Spleen (tissue), 11 donors: Measurements from ENCODE around the gene PHTF1. TPM values are rescaled to one million over a fixed set of nuclear protein-coding genes. Genes with fewer than 3 reads are reported as not detected.
"Not testable (repeated sequence)": the region's sequence is repeated elsewhere in the genome, so short reads cannot be mapped to it uniquely, and the experiment has no call there.

Experiments used
- DNase-seq: peaks from one replicate; pipeline ENCODE4 v3.0.0-alpha.2; 2020
- H3K27ac ChIP-seq, 8 donors: fragments of 200-600 bp; sonication (generic) in 7 of 8; 1 replicate in 4 of 8; 2 replicates in 4 of 8; pipeline versions ENCODE4 v1.5.0 to v1.8.0; 2016 to 2021; ENCODE audit warnings: inconsistent platforms in 4 of 8, mild to moderate bottlenecking in 4 of 8, moderate library complexity in 1 of 8
- H3K27me3 ChIP-seq, 7 donors: fragments of 200-600 bp; sonication (generic) in 6 of 7; replicated peaks in 1 of 7; 1 replicate in 4 of 7; 2 replicates in 3 of 7; pipeline versions ENCODE4 v1.5.0 to v1.8.0; 2016 to 2021; ENCODE audit warnings: inconsistent platforms in 3 of 7, mild to moderate bottlenecking in 1 of 7
- H3K36me3 ChIP-seq, 6 donors: fragments of 200-600 bp; sonication (generic) in 5 of 6; 1 replicate in 4 of 6; 2 replicates in 2 of 6; pipeline versions ENCODE4 v1.5.0 to v1.8.0; 2016 to 2021; ENCODE audit warnings: inconsistent platforms in 2 of 6
- H3K4me1 ChIP-seq, 6 donors: fragments of 200-600 bp; sonication (generic) in 5 of 6; 1 replicate in 3 of 6; 2 replicates in 3 of 6; pipeline versions ENCODE4 v1.5.0 to v1.8.0; 2016 to 2021; ENCODE audit warnings: inconsistent platforms in 3 of 6
- H3K4me3 ChIP-seq, 8 donors: fragments of 200-600 bp; sonication (generic) in 7 of 8; 1 replicate in 4 of 8; 2 replicates in 4 of 8; pipeline versions ENCODE4 v1.5.0 to v1.8.0; 2016 to 2021; ENCODE audit warnings: inconsistent platforms in 4 of 8, mild to moderate bottlenecking in 4 of 8, moderate library complexity in 2 of 8
- H3K9me3 ChIP-seq, 8 donors: fragments of 200-600 bp; sonication (generic) in 7 of 8; 1 replicate in 4 of 8; 2 replicates in 4 of 8; pipeline versions ENCODE4 v1.5.0 to v1.8.0; 2016 to 2021; ENCODE audit warnings: inconsistent platforms in 4 of 8
- CTCF ChIP-seq, 11 experiments: fragments of 200-600 bp in 7 of 11; fragments of 450-650 bp in 4 of 11; sonication (generic) in 4 of 11; IDR thresholded peaks in 8 of 11; conservative IDR thresholded peaks in 3 of 11; 1 replicate in 7 of 11; 2 replicates in 4 of 11; pipeline versions ENCODE4 v1.4.0 to v1.8.0; 2016 to 2021; ENCODE audit warnings: antibody characterized with exemption in 11 of 11, inconsistent platforms in 4 of 11, mild to moderate bottlenecking in 1 of 11
- POLR2A ChIP-seq, 3 donors: fragments of 450-650 bp; IDR thresholded peaks; one replicate each; pipeline ENCODE4 v1.5.1; 2017; ENCODE audit warnings: antibody characterized with exemption in 3 of 3, mild to moderate bottlenecking in 1 of 3
- POLR2AphosphoS5 ChIP-seq, 3 donors: sonication (generic); formaldehyde crosslinking; IDR thresholded peaks; one replicate each; pipeline ENCODE4 v1.5.1; 2017; ENCODE audit warnings: antibody characterized with exemption in 3 of 3
- WGBS, 5 donors: extraction: QIAGEN DNeasy Blood & Tissue Kit in 3 of 5; methylation state at CpG; one replicate each; pipeline versions ENCODE4 v1.1.5 to v1.1.7; 2013 to 2018; 5-methylcytosine and 5-hydroxymethylcytosine counted together
- intact Hi-C: fragments of 100-400 bp; cut with DNase I; formaldehyde crosslinking; loops from one replicate; pipeline ENCODE4 v1.15.0; 2023; ENCODE audit warnings: low total_unique reads
- polyA plus RNA-seq, 3 donors: library from polyadenylated mRNA; stranded (reverse); fragments of 200-250 nt; gene quantifications; one replicate each; pipeline ENCODE4 v1.2.1, GENCODE V29; 2013
- total RNA-seq, 7 donors: library from RNA; depleted of rRNA in 3 of 7; stranded (reverse); fragments of >200 nt in 3 of 7; fragmentation: NEBNext Ultra II Directional in 4 of 7; extraction: Animal tissue kit (Norgen Biotek cat#: 25700) in 4 of 7; gene quantifications; one replicate each; pipeline versions ENCODE4 v1.1.0 to v1.2.1, GENCODE V29; 2016 to 2021
- donor health status: healthy with polysubstance abuse.
- donor health status: DM: no; HTN: no; CAD: no; lungs with moderate emphysema.
- donor health status: DM: no; HTN: no; CAD: no.
- donor health status: Bipolar disorder and iron deficiency.
- donor health status: healthy.
- donor health status: DM: no; HTN: no; CAD: no.
- donor health status: DM: yes; HTN: yes; CAD: no.

The PHTF1 gene
- total and polyA plus RNA-seq, 10 donors, result 5.6 to 47.6 (median 20.3) TPM

- Histone ChIP-seq H3K4me1 (peaks cover 10 to 45% (median 20%) of the 10 kb centered on the region in 6 donors), H3K9me3 (no peaks in the 10 kb centered on the region), H3K27me3 (no peaks in the 10 kb centered on the region), H3K36me3 (peaks cover 0 to 36% (median 12%) of the 10 kb centered on the region in 6 donors), H3K4me3 (peak overlapping the region in 7 of 8 donors; percentile 80 to 99 (median 95)), H3K27ac (peak overlapping the region; percentile 92 to 99 (median 96))
- DNase-seq, result no peak
- intact Hi-C loops, result loop anchor here (10.0 kb wide), 1 partner anchor 54 kb away; the partner anchor contains the start of gene RSBN1
- TF ChIP-seq POLR2AphosphoS5 (IDR thresholded peaks at IDR 0.05), result no peak
- TF ChIP-seq POLR2A (IDR thresholded peaks at IDR 0.05), result no peak
- TF ChIP-seq CTCF (IDR thresholded peaks at IDR 0.05 in 8 of 11, conservative IDR thresholded peaks at IDR 0.05 in 3 of 11), result no peak
- 55 to 70% (median 60%) methylated on average over 23 of the region's 23 CpGs for WGBS, 5 donors
Measured at GRCh38 chr1:113760102-113761080, 1.1 kb upstream of the PHTF1 start.

GRCh38 chr1:113758631-113759332 is 504 bp downstream of the PHTF1 start:
- intact Hi-C loops, result no loop called here
- Histone ChIP-seq H3K27me3 (no peaks in the 10 kb centered on the region), H3K9me3 (no peaks in the 10 kb centered on the region), H3K27ac (peak overlapping the region; percentile 92 to 99 (median 96)), H3K36me3 (peaks cover 0 to 32% (median 2%) of the 10 kb centered on the region in 6 donors), H3K4me1 (peaks cover 10 to 49% (median 20%) of the 10 kb centered on the region in 6 donors), H3K4me3 (peak overlapping the region; percentile 80 to 99 (median 94))
- WGBS, 5 donors, result 0 to 1% (median 1%) methylated on average over 21 to 55 of the region's 55 CpGs
- TF ChIP-seq POLR2AphosphoS5 (IDR thresholded peaks at IDR 0.05) (no peak), POLR2A (IDR thresholded peaks at IDR 0.05) (no peak), CTCF (IDR thresholded peaks at IDR 0.05 in 8 of 11, conservative IDR thresholded peaks at IDR 0.05 in 3 of 11) (no peak)
- peak; percentile 94 for DNase-seq

GRCh38 chr1:113756461-113756860 is 2.8 kb downstream of the PHTF1 start:
- 92 to 100% (median 97%) methylated on average over 1 of the region's 1 CpG for WGBS, 5 donors
- H3K27ac ChIP-seq, result no peak overlapping the region
- H3K4me1 ChIP-seq, result peaks cover 10 to 49% (median 20%) of the 10 kb centered on the region in 6 donors
- no peak for DNase-seq
- H3K9me3 ChIP-seq, result no peaks in the 10 kb centered on the region
- TF ChIP-seq POLR2AphosphoS5 (IDR thresholded peaks at IDR 0.05) (no peak), POLR2A (IDR thresholded peaks at IDR 0.05) (no peak), CTCF (IDR thresholded peaks at IDR 0.05 in 8 of 11, conservative IDR thresholded peaks at IDR 0.05 in 3 of 11) (no peak)
- peaks cover 0 to 38% (median 4%) of the 10 kb centered on the region in 6 donors for H3K36me3 ChIP-seq
- intact Hi-C loops, result no loop called here
- H3K27me3 ChIP-seq, result no peaks in the 10 kb centered on the region
- H3K4me3 ChIP-seq, result no peak overlapping the region

GRCh38 chr1:113753333-113753732 is 6.0 kb downstream of the PHTF1 start:
- H3K27ac ChIP-seq, H3K4me3 ChIP-seq, DNase-seq, H3K27me3 ChIP-seq, H3K9me3 ChIP-seq, intact Hi-C loops: not testable (repeated sequence)
- 76 to 84% (median 80%) methylated on average over 6 of the region's 6 CpGs for WGBS, 5 donors
- H3K4me1 ChIP-seq, result peaks cover 4 to 33% (median 13%) of the 10 kb centered on the region in 6 donors
- H3K36me3 ChIP-seq, result peaks cover 0 to 64% (median 6%) of the 10 kb centered on the region in 6 donors
